HG03565 (cell line): Measurements from ENCODE around the gene ST6GALNAC3.
A peak's percentile ranks its signal among the peaks of the same experiment; 100 is the strongest.

Experiments
- ATAC-seq: cut with Tn5 transposase; IDR thresholded peaks from one replicate; pipeline ENCODE4 v1.9.1; 2021; ENCODE audit warnings: mild to moderate bottlenecking, moderate library complexity; ENCODE audit not compliant: unreplicated experiment

Gene ST6GALNAC3

DNA sequence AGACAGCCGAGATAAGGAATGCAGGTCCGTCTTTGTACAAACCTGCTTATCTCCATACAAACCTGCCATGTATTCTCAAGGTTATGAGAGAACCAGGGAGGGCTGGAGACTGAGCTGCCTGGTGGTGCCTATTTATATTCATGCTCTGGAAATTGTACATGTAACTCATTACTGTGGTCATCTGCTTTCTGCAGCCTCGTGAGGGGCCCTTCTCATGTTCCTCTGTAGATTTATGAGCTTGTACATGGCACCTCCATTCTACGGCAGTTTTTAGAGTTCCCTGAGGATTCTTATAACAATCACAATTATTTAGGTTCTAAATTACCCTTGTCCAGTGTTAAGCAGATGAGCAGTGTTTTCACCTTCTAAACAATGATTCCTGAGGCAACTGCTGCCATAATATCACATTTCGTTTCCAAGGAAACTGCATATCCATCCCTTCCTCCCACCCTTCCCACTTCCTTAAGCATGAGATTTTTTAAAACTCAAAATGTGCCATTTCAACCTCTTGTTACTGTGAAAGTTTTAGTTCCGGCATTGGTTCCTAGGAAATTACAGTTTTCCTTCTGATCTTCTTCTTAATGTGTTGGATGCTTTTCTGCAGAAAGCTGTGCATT lies 112.1 kb downstream of the ST6GALNAC3 start:
- no peak for ATAC-seq

DNA sequence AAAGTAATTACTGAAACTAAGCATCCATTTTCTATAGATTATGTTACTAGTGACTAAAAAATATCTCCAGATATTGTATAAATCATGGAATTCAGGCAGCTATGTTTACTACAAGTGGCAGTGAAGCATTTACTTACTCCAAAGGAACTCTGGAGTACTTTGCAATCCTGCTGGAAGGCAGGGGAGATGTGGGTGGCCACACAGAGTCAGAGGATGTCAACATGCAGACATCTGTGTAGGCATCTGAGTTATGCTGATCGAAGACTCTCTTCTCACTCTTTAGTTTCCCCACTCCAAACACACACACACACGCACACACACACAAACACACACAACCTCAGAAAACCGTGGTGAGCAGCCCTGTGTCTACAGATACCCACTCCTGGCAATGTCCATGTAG lies 112.9 kb downstream of the ST6GALNAC3 start:
- ATAC-seq, result no peak

DNA sequence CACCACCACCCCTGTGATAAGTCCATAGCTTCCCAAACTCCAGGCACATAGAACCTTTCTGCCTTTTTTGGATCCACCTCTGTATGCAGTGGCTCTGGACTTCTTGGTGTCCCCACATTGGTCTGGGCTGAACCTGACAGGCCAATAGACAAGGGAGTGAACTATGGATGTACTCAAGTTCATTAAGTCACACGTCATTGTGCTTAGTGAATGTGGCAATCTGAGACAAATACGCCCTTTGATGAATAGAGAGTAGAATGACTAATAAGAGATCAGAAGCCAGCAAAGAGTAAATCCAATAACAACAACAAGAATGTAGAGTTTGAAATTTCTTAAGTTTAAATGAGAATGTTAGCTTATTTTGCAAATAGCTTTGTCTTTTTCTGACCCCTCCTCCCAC lies 114.8 kb downstream of the ST6GALNAC3 start:
- ATAC-seq, result no peak

DNA sequence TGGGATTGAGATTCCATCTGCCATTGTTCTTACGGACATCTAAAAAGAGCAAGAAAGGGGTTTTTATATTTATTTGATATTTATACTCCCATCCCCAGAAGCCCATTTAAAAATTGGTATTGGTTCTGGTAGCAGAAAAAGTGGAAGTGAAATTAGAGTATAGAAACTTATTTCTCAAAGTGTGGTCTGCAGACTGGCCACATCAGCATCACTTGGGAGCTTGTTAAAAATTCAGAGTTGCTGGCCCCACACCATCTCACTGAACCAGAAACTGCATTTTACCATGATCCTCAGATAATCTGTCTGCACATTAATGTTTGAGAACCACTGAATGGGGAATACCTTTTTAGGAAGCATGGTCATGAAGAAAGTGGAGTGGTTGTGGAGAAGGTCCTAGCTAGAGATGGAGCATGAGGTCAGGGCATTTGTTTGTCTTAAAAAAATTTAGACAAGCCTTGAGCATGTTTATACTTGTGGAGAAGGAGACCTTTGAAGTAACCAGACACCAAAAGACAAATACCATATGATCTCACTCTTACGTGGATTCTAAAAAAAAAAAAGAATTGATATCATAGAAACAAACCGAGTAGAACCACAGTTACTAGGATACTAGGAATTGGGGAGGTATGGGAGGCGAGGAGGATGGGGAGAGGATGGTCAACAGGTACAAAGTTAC lies 116.3 kb downstream of the ST6GALNAC3 start:
- peak; percentile 78 for ATAC-seq

DNA sequence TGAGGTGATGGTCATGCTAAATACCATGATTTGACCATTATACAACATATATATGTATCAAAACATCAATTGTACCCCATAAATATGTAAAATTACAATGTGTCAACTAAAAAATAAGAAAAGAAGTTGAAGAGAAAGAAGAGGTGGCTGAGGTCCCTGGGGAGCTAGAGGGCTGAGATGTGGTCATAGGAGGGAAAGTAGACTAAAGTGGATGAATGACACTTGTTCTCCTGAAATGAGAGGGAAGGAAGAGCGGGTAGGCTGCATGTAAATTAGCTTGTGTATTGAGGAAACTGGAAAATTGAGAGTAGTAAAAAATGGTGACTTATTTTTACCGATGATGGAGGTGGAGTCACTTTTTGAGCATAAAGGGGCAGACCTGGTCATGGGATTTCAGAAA lies 117.0 kb downstream of the ST6GALNAC3 start:
- ATAC-seq, result peak; percentile 36

DNA sequence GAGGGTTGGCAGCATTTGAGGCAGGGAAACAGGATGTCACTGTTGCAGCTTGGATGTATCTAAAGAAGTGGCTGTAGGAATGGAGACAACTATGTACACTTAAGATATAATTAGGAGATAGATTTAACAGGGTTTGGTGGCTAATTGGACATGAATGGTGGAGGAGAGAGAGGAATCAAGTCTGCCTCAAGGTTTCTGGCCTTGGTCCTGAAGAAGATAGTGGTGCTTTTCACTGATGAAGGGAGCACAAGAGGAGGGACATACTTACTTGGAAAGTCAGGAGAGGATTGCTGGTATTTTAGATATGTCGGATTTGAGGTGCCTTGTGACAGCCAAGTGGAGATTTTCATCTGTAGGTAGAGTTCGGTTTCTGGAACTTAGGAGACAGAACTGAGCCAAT lies 123.9 kb downstream of the ST6GALNAC3 start:
- ATAC-seq, result no peak

DNA sequence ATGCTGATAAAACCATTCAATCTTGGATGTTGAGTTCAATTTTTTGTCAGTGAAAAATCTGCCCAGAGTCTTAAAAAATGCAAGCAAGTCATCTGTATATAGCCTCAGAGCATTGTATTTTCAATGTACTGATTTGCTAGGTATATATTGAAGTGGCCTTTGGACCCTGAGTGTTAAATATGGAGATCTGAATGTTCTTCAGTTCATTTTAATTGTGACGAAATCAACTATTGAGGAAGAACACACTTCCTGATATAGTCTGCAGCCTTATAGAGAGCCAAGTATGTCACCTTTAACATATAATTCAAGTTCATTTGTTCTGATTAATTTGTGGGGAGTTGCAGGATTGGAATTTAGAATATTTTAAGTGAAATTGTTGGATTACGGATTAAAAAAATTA lies 128.1 kb downstream of the ST6GALNAC3 start:
- ATAC-seq, result no peak

DNA sequence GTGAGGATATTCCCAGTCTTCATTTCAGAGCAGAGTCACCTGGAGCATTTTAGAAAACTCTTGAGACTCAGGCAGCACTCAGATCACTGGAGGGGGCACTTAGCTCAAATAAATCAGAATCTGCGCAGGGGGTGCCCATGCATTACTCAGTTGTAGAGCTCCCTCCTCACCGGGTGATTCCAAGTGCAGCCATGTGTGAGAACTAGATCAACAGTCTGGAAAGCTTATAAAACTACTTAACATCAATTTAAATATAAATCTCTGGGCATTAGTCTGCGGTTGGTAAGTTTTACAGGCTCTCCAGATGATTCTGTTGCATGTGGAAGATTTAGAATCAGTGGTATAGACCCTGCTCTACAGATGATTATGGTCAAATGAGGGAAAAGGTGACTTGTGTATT lies 128.6 kb downstream of the ST6GALNAC3 start:
- ATAC-seq, result no peak

DNA sequence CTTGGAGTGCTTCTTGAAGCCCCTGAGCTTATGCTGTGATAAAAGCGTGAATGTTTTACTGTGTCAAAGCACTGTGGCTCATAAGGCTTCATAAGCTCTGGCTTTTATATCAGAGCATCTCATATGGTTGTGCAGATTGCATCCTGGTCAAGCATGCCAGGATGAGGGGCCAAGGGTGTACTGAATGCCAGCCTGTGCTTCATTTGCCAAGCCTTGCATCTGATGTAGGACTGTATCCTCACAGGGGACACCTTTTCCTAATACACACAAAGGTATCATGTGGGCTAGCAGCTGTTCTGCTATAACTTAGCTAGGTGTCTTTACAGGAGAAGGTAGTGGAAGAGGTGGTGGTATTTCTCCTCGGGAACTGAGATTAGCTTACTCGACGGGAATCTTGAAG lies 134.7 kb downstream of the ST6GALNAC3 start:
- no peak for ATAC-seq

DNA sequence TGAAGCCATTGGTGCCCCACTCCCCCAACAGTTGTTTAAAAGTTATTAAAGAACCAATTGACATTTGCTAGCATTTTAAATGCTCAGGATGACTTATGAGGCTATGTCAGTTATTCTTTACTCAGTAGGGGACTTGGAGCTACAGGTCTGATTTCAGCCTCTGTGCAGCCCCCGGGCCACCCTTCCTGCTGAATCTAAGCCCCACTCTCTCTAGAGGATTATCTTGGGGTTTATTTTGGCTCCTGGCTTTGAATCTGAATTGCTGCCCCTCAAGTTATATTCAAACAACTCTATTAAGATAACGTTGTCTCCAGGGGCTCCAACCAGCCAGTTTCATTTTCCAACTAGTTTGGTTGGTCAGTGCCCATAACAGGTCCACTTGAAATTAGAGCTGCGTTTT lies 135.1 kb downstream of the ST6GALNAC3 start:
- ATAC-seq, result no peak

DNA sequence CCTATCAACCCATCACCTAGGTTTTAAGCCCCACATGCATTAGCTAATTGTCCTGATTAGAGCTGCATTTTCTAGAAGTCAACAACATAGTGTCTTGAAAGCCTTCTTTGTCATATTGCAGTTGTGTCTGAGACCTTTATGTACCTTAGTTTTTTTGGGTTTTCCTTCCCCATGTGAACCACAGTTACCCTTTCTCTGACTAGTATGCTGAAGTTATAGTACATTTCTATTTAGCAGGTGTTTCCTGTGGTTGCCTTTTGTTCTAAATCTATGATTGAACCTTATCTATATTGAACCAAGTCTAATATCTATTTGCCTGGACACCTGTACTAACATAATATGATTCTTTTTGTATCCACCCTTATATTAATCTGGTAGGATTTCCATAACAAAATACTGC lies 135.6 kb downstream of the ST6GALNAC3 start:
- ATAC-seq, result no peak

DNA sequence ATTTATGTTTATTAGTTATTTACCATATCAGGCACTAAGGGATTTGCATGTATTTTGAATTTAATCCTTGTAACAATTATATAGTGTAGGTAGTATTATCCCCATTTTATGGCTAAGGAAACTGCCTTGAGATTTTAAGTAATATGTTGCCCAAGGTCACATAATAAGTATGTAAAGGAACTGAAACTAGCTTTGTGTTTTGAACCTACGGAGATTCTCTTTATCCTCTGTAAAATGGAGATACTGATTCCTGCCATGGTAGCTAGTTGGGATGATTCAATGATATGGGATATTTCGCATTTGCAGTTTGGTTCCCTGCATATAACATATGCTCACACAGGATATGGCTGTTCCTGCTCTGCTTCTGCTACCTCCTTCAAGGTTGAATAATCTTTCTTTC lies 144.3 kb downstream of the ST6GALNAC3 start:
- no peak for ATAC-seq

DNA sequence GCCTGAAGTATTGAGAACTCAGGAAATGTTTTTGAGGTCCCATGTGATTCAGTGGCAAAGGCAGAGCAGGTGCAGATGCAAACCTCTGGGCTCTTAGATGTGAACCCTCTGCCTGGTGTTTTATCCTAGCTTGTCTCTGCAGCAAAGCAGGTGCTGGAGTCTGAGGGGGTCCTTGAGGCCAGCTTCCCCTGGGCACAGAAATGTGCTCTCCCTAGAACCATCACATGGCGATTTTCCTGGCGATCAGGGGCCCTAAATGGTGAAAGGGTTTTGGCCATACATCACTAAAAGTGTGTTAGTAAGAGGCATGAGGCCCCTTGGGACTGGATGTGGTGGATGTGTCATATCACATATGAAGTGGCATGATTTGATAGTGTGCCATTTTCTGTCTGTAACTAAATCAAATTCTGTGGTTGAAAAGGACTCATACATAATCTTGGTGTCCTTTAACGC lies 144.8 kb downstream of the ST6GALNAC3 start:
- no peak for ATAC-seq

DNA sequence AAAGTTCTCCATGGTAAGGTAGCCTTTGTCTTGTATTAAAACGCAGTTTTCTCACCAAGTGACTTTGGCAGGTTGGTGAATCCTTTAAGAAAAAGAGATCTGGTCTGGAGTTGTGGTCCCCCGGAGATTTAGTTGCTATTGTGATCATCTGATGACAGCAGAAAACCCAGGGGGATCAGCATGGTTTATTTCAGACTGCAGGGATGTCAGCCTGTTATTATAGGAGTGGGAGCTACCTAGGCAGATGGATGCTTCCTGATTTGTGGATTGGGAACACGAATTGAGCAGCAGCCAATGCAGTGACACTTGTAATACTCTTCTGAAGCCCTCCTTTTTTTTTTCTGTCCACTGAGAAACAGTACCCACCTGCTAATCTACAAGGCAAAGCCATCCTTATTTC lies 150.2 kb downstream of the ST6GALNAC3 start:
- ATAC-seq, result no peak

DNA sequence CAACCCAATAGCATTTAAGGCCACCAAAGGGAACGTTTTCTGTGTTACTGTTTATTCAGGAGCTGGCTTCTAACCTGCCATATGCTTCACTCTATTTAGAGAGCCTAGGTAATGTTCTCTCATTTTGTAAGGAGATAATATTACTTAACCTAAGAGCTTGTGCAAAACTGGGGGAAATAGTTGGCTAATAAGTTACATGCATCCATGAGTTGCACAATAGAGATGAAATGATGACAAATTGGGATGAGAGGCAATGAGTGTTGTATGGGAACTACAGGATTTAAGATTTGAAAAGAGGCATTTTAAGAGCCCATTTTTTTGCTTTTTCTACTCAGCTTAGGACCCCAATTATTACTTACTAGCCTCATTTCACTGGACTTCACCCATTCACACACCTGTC lies 151.0 kb downstream of the ST6GALNAC3 start:
- no peak for ATAC-seq

DNA sequence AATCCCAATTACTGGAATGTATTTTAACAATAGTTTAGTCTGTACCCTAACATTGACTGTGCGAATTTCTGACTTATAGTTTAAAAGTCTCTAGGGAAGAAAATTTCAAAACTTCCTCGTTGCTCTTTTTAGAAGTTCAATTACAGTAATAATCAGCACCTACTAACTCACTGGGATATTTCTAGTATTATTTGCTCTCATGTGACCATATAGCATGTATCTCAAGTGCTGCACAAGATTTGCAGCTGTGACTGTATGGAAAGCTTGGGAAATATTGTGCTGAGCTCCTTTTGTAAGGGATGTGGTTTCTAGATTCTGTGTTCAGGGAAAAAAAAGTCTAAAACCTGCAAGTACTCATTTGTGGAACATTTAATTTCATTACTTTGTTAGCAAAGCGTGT lies 153.1 kb downstream of the ST6GALNAC3 start:
- ATAC-seq, result no peak

DNA sequence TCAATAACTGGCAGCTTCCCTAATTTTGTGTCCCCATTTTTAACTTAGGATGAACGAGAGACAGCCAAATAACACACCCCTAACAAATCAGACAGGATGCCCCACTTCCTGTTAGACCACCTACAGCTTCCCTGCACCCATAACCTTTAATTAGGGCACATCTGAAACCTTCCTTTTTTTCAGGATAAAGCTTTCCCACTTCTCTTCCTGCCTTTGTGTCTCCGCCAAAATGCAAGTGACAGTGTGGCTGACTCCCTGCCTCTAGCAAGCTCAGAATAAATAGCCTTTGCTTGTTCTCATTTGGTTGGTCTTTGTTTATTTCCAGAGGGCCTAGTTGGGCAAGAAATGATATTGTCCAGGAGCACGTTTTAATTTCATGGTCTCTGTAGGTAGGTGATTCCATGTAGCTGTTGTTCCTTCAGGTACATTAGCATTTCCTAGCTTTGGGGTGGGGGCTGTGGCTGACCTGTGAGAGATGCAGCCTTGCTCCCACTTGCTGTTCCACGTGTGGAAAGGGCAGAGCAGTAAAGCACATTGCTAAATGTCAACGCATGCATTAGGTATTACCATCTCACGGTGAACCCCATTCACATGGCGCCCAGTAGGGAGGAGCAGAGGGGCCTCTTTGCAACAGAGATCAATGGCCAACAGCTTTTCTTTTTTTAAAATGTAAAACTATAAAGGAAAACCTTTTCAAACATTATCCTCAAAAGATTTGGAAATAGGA lies 154.9 kb downstream of the ST6GALNAC3 start:
- no peak for ATAC-seq

DNA sequence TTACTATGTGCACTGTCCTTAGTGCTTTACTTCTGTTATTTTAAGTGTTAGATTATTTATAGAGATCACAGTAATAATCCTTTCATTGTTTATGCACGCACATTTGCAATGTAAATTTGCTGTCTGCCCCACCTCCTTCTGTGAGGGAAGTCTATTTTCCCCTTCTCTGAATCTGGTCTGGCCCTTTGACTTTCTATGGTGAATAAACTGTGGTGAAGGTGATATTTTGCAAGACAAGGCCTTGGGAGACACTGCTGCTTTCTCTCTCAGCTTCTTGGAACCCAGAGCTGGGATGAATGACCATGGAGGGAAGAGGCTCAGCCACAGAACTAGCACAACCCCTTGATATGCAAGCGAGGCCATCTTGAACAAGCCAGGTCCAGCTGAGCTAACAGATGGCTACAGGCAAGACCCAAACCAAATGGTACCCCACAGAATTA lies 156.3 kb downstream of the ST6GALNAC3 start:
- no peak for ATAC-seq

DNA sequence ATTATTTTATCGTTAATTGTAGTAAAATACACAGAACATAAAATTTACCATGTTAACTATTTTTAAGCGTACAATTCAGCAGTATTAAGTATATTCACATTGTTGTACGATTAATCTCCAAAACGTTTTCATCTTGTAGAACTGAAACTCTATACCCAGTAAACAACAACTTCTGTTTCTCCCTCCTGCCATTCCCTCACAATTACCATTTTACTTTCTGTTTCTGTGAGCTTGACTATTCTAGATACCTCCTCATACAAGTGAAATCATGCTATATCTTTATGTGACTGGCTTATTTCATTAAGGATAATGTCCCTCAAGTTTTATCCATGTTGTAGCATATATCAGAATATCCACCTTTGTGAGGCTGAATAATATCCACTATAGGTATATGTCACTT lies 156.8 kb downstream of the ST6GALNAC3 start:
- no peak for ATAC-seq

DNA sequence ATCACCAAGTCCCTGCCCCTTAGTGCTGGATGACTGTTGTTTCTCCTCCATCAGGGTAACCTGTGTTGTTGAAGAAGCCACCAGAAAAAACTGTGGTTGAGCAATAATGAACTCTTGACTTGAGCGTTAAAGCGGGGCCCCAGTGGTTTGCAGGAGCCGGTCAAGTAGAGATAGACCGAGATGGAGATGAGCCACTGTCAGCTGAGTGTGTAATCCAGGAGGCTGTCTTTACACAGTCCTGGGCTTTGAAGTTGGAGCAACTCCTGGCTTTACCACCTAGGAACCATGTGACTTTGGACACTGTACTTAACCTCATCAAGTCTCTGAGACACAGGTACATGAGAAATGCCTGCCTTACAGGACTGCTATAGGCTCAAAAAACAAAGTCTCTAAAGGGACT lies 158.1 kb downstream of the ST6GALNAC3 start:
- no peak for ATAC-seq

DNA sequence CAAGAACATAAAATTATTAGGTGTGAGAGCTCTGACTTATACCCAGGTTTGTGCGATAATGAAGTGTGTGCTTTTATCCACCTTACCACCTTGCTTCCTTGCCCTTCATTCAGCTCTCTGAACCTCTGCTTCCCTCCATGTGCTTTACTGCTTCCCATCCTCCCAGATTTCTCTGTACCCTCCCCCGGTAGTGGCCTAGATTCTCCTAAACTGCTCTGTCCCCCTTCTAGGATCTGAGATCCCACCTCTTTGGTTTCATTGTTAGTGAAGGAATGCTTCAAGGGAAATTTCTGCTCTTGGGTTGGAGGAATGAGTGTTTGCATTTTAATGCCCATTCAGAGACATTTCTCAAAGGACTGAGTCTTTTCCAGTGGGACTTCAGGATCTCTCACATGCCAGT lies 159.5 kb downstream of the ST6GALNAC3 start:
- no peak for ATAC-seq

DNA sequence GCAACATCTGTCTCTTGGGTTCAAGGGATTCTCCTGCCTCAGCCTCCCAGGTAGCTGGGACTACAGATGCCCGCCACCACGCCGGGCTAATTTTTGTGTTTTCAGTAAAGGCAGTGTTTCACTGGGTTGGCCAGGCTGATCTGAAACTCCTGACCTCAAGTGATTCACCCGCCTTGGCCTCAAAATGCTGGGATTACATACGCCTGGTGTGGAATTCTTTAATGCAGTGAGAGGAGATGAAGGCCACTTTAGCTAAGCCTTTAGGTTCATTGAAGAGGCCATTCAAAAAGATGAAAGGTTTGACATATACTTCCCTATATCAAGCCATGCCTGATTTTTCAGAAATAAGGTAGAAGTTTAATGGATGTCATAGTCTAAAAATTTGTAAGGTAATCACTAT lies 162.7 kb downstream of the ST6GALNAC3 start:
- no peak for ATAC-seq
